Neural cell (in vitro differentiated cells): Measurements from ENCODE around the gene GAB2.

ENCODE experiments used
- POLR2AphosphoS5 ChIP-seq: IDR thresholded peaks from 2 replicates; pipeline ENCODE4 v1.6.1; 2012
- SMC3 ChIP-seq: fragments of 450-650 bp; conservative IDR thresholded peaks from 2 replicates; pipeline ENCODE4 v1.6.1; 2014; ENCODE audit warnings: antibody characterized with exemption, mild to moderate bottlenecking, moderate library complexity; ENCODE audit not compliant: poor library complexity

DNA sequence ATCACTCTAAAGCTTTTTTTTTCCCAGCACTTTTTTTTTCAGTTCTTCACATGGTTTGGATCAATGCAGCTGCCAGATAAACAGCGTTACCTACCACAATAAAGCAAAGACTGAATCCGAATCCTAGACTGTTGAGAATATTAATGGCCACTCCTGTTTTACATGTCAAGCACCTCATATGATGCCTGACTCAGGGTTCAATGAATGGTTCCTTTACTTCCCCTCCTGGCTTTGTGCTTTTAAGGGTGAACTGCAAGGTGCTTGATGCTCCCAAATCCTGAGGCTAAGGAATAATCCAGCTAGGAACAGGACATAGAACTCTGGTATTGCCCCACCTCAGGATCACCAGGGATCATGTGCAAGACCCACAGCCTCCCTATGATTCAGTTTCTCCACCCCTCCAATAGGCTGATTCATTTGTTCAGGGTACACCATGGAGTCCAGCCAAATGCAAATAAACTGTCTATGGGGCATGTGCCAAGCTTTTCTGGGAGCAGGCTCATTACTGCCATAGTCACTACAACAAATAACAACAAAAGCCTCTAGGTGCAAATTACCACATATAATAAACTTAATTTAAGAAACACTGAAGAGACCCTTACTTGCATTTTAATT, 104.3 kb downstream of the GAB2 start:
- TF ChIP-seq SMC3: no peak
- no peak for TF ChIP-seq POLR2AphosphoS5
